ENCODE results near the gene PCDHB9.
"Not testable (repeated sequence)": the region's sequence is repeated elsewhere in the genome, so short reads cannot be mapped to it uniquely, and the experiment has no call there.

The PCDHB9 gene

GRCh38 chr5:141177577-141178191 is 9.3 kb upstream of the PCDHB9 start, which contains the start of gene PCDHB8:
Gene PCDHB8, plus strand, starts transcription at chr5:141177790. Its CDS starts 245 bp downstream, at chr5:141178035.
- not testable (repeated sequence) for H3K4me1 Mint-ChIP-seq, H3K27ac Mint-ChIP-seq, DNase-seq, H3K4me3 Mint-ChIP-seq, H3K36me3 Mint-ChIP-seq
- Mint-ChIP-seq H3K9me3 (peaks cover 23% of the 10 kb centered on the region), H3K27me3 (peaks cover 15% of the 10 kb centered on the region)
- CTCF ChIA-PET = interaction anchor here (0.9 to 1.1 kb wide), 2 partner anchors 9 to 15 kb away, joined by 4 to 6 read pairs; partner anchors contain the start of genes PCDHB10 and PCDHB9

- Mint-ChIP-seq H3K9me3 (peaks cover 22% of the 10 kb centered on the region), H3K27me3 (peaks cover 14% of the 10 kb centered on the region)
- DNase-seq, H3K36me3 Mint-ChIP-seq, H3K27ac Mint-ChIP-seq, H3K4me3 Mint-ChIP-seq, CTCF ChIA-PET, H3K4me1 Mint-ChIP-seq: not testable (repeated sequence)
Observed at GRCh38 chr5:141179371-141179770, 7.6 kb upstream of the PCDHB9 start.

- Mint-ChIP-seq H3K27me3 (peaks cover 15% of the 10 kb centered on the region), H3K9me3 (peaks cover 24% of the 10 kb centered on the region)
- CTCF ChIA-PET, H3K27ac Mint-ChIP-seq, H3K4me1 Mint-ChIP-seq, H3K4me3 Mint-ChIP-seq, H3K36me3 Mint-ChIP-seq, DNase-seq: not testable (repeated sequence)
Observed at GRCh38 chr5:141179876-141180275, 7.1 kb upstream of the PCDHB9 start.

GRCh38 chr5:141180313-141180712 is 6.6 kb upstream of the PCDHB9 start:
- CTCF ChIA-PET = no interaction called here
- H3K36me3 Mint-ChIP-seq = peaks cover 6% of the 10 kb centered on the region

GRCh38 chr5:141182248-141182647 is 4.7 kb upstream of the PCDHB9 start, which contains the start of gene PCDHB16:
Gene PCDHB16, plus strand, starts transcription at chr5:141182387. Its CDS starts 173 bp downstream, at chr5:141182560.
- H3K36me3 Mint-ChIP-seq = peaks cover 6% of the 10 kb centered on the region
- CTCF ChIA-PET = interaction anchor here (0.6 kb wide), 1 partner anchor 10 kb away, joined by 4 read pairs; the partner anchor contains the start of gene PCDHB10
- H3K9me3 Mint-ChIP-seq = peaks cover 28% of the 10 kb centered on the region
- peaks cover 19% of the 10 kb centered on the region for H3K27me3 Mint-ChIP-seq
- H3K27ac Mint-ChIP-seq = no peak within 1 kb of the TSS
- no peak within 1 kb of the TSS for H3K4me3 Mint-ChIP-seq
- no peaks in the 10 kb centered on the region for H3K4me1 Mint-ChIP-seq
- no peak for DNase-seq

More at GRCh38 chr5:141180313-141180712, 6.6 kb upstream of the PCDHB9 start:
- no peak overlapping the region for H3K27ac Mint-ChIP-seq
- H3K27me3 Mint-ChIP-seq = peaks cover 14% of the 10 kb centered on the region
- no peak overlapping the region for H3K4me3 Mint-ChIP-seq
- no peaks in the 10 kb centered on the region for H3K4me1 Mint-ChIP-seq
- H3K9me3 Mint-ChIP-seq = peaks cover 23% of the 10 kb centered on the region
- DNase-seq = no peak

GRCh38 chr5:141184117-141184855 is 2.7 kb upstream of the PCDHB9 start:
- Mint-ChIP-seq H3K27me3 (peaks cover 22% of the 10 kb centered on the region), H3K9me3 (peaks cover 32% of the 10 kb centered on the region)
- DNase-seq, CTCF ChIA-PET, H3K27ac Mint-ChIP-seq, H3K4me1 Mint-ChIP-seq, H3K36me3 Mint-ChIP-seq, H3K4me3 Mint-ChIP-seq: not testable (repeated sequence)

- H3K9me3 Mint-ChIP-seq = peaks cover 27% of the 10 kb centered on the region
- H3K36me3 Mint-ChIP-seq, H3K27ac Mint-ChIP-seq, DNase-seq, H3K4me3 Mint-ChIP-seq, CTCF ChIA-PET, H3K4me1 Mint-ChIP-seq: not testable (repeated sequence)
- H3K27me3 Mint-ChIP-seq = peaks cover 15% of the 10 kb centered on the region
Observed at GRCh38 chr5:141188682-141189081, 1.7 kb downstream of the PCDHB9 start.

- H3K27ac Mint-ChIP-seq, CTCF ChIA-PET, H3K4me1 Mint-ChIP-seq, DNase-seq, H3K4me3 Mint-ChIP-seq, H3K36me3 Mint-ChIP-seq: not testable (repeated sequence)
- peaks cover 15% of the 10 kb centered on the region for H3K27me3 Mint-ChIP-seq
- peaks cover 26% of the 10 kb centered on the region for H3K9me3 Mint-ChIP-seq
Observed at GRCh38 chr5:141189131-141189530, 2.2 kb downstream of the PCDHB9 start.

GRCh38 chr5:141192110-141192725 is 5.3 kb downstream of the PCDHB9 start, which contains the start of gene PCDHB10:
Gene PCDHB10, plus strand, starts transcription at chr5:141192353. Its CDS starts 200 bp downstream, at chr5:141192553.
- DNase-seq = peak; percentile 48
- Mint-ChIP-seq H3K4me3 (no peak within 1 kb of the TSS), H3K4me1 (no peaks in the 10 kb centered on the region), H3K27ac (no peak within 1 kb of the TSS), H3K27me3 (peaks cover 7% of the 10 kb centered on the region), H3K36me3 (no peaks in the 10 kb centered on the region), H3K9me3 (peaks cover 25% of the 10 kb centered on the region)
- CTCF ChIA-PET = interaction anchor here (0.6 to 1.5 kb wide), 5 partner anchors 8 to 331 kb away, joined by 3 to 5 read pairs (median 4); partner anchors contain the start of gene PCDHB8

- H3K27ac Mint-ChIP-seq, DNase-seq, H3K4me1 Mint-ChIP-seq, H3K36me3 Mint-ChIP-seq, CTCF ChIA-PET, H3K27me3 Mint-ChIP-seq, H3K4me3 Mint-ChIP-seq: not testable (repeated sequence)
- H3K9me3 Mint-ChIP-seq = peaks cover 25% of the 10 kb centered on the region
Observed at GRCh38 chr5:141194332-141194731, 7.4 kb downstream of the PCDHB9 start.

- H3K4me3 Mint-ChIP-seq = no peak overlapping the region
- H3K27me3 Mint-ChIP-seq = peaks cover 6% of the 10 kb centered on the region
- peaks cover 33% of the 10 kb centered on the region for H3K9me3 Mint-ChIP-seq
- no peaks in the 10 kb centered on the region for H3K36me3 Mint-ChIP-seq
- DNase-seq = no peak
- CTCF ChIA-PET = interaction anchor here (1.2 kb wide), 1 partner anchor 234 kb away, joined by 3 read pairs; the partner anchor contains the start of gene PCDHGA12
- no peak overlapping the region for H3K27ac Mint-ChIP-seq
- H3K4me1 Mint-ChIP-seq = no peaks in the 10 kb centered on the region
Observed at GRCh38 chr5:141196363-141196762, 9.4 kb downstream of the PCDHB9 start.

GRCh38 chr5:141199359-141200235 is 12.6 kb downstream of the PCDHB9 start, which contains the start of gene PCDHB11:
Gene PCDHB11, plus strand, starts transcription at chr5:141199627. Its CDS starts 148 bp downstream, at chr5:141199775.
- Mint-ChIP-seq H3K36me3 (peaks cover 3% of the 10 kb centered on the region), H3K27me3 (peaks cover 4% of the 10 kb centered on the region), H3K4me1 (no peaks in the 10 kb centered on the region), H3K27ac (no peak within 1 kb of the TSS), H3K9me3 (peaks cover 26% of the 10 kb centered on the region), H3K4me3 (no peak within 1 kb of the TSS)
- no peak for DNase-seq
- CTCF ChIA-PET = interaction anchor here (0.5 to 1.2 kb wide), 3 partner anchors 8 to 278 kb away, joined by 3 read pairs; partner anchors contain the start of gene PCDHB12

GRCh38 chr5:141201126-141201525 is 14.2 kb downstream of the PCDHB9 start:
- H3K4me1 Mint-ChIP-seq, CTCF ChIA-PET, H3K36me3 Mint-ChIP-seq, H3K4me3 Mint-ChIP-seq, DNase-seq, H3K27me3 Mint-ChIP-seq, H3K27ac Mint-ChIP-seq: not testable (repeated sequence)
- H3K9me3 Mint-ChIP-seq = peaks cover 23% of the 10 kb centered on the region

All from activated naive CD4-positive, alpha-beta T cell treated with anti-CD3 and anti-CD28 coated beads, Interleukin-2, amount 10 ng/mL, durations not matched to agents 7 days and 5 days (primary cell).